Daoy (cell line): Measurements from ENCODE around the gene CMC2. TPM values are rescaled to one million over a fixed set of nuclear protein-coding genes. Genes with fewer than 3 reads are reported as not detected.

Experiments
- DNase-seq: peaks from one replicate; pipeline ENCODE4 v3.0.0-alpha.2; 2015; ENCODE audit warnings: low read depth
- total RNA-seq: library from RNA; depleted of rRNA; stranded (reverse); fragments of >200 nt; shearing (Covaris generic); gene quantifications from 2 replicates; pipeline ENCODE4 v1.2.3, GENCODE V29; 2014; rRNA removed

Gene CMC2
- total RNA-seq, 1 experiment from 2014 or later: 144 TPM

DNA sequence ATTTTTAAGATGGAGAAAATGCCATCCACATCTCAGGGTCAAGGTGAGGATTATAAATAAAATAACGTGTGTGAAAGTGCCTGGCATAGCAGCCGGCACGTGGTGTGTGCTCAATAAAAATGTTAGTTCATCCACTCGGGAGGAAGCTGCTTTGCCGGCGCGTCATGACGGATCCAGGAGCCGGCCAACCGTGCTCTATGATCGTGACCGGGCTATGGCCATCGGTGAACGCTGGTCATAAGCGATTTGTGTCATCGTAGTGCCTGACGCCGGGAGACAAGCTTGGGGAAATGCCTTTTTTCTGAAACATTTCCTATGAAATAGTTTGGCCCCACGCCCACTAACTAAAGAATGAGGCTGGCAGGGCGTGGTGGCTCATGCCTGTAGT lies 74.0 kb downstream of the CMC2 start:
- peak; percentile 72 for DNase-seq

DNA sequence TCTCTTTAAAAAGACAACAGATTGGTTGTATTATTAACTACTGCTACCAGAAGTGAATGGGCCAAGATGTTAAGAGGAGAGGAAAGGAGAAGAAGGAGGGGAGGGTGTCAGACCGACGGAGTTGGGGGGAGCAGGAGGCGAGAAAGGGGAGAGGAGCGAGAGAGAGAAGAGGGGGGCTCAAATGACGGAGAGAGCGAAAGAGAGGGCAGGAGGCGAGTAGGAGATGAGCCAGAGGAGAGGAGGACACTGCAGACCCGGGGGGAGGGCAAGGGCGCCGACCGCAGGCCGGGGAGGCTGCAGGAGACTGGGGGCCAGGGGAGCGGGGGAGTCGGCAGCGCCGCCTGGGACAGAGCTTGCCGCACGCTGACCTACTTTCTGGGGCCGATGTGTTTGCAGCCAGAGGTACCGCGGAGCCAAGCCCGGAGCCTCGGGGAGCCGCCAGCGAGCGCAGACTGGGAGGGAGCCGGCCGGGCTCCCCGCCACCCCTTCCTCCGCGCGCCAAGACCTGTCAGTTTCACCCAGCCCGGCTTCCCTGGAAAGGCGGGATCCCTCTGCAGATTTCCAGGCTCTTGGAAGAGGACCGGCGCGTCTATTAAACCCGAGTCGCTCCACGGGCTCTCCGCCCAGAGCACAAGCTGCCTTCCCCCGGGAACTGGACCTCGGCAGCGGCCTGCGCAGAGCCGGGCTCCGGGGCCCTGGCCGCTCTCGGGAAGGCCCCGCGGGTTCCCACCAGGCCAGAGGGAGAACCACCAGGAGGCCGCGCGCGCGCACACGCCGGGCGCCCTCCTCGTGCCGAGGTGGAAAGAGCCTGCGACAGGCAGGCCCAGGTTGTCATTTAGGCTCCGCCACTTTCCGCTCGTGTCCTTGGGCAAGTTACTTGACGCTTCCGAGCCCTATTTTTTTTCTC lies 74.6 kb downstream of the CMC2 start:
- DNase-seq: peak; percentile 61

DNA sequence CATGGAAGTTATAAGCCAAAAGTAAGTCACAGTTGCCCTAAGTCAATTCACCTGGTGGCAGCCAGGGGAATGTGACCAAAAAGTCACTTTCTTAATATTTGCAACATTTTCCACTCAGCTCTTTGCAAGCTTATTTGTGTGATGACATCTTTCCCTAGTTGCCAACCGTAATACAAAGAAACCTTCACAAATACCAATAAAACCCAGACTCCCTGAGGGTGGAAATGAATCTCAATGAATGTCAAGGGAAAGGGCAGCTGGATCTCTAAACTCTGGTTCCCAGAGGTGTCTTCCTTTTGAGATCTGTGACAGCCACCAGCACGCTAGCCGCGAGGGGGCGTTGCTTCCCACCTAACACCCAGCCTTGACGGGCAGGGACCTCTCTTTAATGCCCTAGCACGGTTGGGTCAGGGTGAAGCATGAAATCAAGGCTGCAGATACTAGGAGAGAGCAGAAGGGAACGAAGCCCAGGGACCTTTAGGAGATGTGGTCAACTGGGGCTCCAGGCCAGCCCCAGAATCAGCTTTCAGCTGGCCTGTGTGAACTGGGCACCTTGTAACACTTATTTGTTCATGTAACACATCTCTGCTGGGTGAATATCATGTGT lies 82.2 kb downstream of the CMC2 start:
- DNase-seq: peak; percentile 62

DNA sequence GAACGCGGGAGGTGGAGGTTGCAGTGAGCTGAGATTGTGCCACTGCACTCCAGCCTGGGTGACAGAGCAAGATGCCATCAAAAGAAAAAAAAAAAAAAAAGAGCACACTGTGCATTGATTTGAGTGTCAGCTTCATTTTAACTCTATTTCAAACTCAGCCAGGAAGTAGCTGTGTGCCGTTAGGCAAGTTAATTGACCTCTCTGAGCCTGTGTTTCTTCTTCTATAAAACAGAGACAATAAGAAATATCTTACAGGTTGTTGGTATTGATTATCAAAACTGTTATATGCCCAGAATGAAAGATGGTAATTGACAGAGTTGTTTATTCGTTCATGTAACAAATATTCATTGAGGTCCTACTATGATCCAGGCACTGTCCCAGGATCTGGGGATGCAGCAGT lies 83.3 kb downstream of the CMC2 start:
- no peak for DNase-seq

Other genes with a start within 250 kb of the CMC2 start
- gene CDYL2, start 202.3 kb downstream of the CMC2 start, total RNA-seq: 4.1 and 5.0 TPM in 2 replicates
- 103 and 130 TPM in 2 replicates for gene CENPN, start 329 bp upstream of the CMC2 start, total RNA-seq
- gene ATMIN, start 29.0 kb upstream of the CMC2 start, total RNA-seq: 23.9 and 25.6 TPM in 2 replicates
- gene C16orf46, start 70.4 kb upstream of the CMC2 start, total RNA-seq: 0.09 and 0.29 TPM in 2 replicates
- 32.1 and 38.2 TPM in 2 replicates for gene GCSH, start 89.5 kb upstream of the CMC2 start, total RNA-seq
- gene BCO1, start 231.8 kb upstream of the CMC2 start, total RNA-seq: not detected in 2 replicates